AG20443 (cell line): Measurements from ENCODE around the gene MBD4.

Experiments used
- DNase-seq: peaks from one replicate; pipeline ENCODE4 v3.0.0; 2012; ENCODE audit warnings: low spot score, mixed read lengths

MBD4 gene

DNA sequence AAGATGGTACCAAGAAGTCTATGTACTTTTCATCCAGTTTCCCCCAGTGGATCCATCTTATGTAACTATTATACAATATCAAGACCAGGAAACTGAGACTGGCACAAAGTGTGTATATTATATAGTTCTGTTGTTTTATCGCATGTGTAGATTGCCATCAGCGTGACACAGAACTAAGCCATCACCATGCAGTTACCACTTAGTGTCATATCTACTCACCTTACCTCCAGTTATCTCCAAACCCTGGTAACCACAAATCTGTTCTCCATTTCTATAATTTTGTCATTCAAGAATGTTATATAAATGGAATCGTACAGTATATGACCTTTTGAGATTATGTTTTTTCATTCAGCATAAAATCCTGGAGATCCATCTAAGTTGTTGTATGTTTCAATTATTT, 23.3 kb upstream of the MBD4 start:
- DNase-seq = no peak

DNA sequence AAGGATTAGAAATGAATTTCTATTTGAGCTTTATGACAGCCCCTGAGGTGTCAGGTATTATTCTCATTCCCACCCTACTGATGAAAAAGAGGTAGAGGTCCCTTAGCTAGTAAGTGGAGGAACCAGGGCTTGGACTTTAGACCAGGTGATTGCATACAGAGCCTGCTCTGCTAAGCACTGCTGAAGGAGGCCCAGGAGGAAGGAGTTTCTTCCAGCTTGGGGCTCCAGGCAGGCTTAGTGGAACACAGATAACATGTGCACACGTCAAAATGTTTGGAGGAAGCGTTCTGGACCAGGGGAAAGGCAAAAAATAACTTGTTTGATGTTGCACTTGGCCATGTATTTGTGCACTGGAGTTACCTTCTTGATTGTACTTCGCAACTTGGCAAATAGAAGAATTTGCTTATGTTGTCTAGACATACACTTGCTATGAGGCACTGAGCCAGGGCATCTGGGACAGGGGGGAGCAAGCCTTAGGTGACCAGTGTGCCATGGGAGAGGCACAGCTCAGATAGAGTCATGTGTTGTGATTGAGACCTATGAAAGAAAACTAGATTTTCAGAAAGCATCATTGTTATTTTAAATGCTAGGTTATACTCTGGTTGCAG, 22.7 kb upstream of the MBD4 start:
- DNase-seq = no peak

DNA sequence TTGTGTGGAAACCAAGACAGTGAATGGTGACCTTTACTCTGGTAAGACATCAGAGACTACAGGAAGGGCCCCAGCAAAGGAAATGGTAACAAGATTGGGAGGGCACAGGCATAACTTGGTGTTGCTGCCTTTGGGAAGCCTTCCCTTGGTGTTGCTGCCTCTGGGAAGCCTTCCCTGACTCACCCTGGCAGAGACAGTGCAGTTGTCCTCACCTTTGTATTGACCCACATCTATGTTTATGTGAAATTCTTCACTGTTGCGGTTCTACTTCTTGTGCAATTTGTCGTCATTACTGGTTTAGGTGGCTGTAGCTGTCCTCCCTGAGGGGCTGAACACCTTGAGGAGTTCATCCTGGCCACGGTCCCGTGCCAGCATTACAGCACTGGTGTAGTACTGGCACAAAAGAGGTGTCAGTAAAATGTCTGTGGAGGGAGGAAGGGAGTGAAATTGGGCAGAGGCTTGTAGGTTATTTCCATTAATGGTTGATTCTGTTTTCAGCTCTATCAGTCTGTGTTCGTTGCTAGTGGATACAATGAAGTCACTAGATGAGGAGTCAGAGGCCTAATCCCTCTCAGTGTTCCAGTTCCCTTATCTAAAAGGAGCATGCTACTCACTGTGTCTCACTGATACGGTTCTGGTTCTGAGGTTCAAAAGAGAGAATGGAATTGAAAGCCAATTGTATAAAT, 21.9 kb upstream of the MBD4 start:
- DNase-seq = no peak

DNA sequence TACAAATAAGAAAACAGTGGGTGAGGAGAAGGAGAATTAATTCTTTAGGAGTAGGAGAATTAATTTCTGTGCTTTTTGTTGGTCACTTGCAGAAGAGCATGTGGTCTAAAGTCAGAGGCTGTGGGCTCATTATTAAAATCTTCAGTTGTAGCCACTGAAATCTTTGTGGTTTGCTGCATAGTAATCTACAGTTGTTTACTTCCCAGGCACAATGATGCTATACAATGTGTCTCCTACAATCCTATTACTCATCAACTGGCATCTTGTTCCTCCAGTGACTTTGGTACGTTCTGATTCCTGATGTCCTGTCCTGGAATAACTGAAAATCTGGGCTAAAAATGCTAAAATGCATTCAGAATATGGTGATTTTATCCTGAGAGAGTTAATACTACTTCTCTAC, 21.3 kb upstream of the MBD4 start:
- DNase-seq = peak; percentile 44

DNA sequence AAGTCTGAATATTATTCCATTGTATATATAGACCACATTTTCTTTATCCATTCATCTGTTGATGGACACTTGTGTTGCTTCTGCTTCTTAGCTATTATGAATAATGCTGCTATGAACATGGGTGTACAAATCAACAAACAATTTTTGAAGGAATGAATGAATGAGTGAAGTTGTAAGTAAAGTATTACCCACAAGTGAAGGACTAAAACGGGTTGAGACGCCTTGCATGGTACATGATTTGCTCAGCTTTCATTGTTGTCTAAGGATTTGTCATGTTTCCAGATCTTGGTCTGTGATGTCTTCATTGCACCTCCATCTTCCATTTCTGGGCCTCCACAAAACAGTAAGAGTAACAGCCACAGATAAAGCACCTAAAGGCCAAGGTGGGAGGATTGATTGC, 20.8 kb upstream of the MBD4 start:
- DNase-seq = no peak

GRCh38 chr3:129460155-129460554, 20.4 kb upstream of the MBD4 start:
- no peak for DNase-seq

GRCh38 chr3:129453732-129454131, 14.0 kb upstream of the MBD4 start:
- no peak for DNase-seq

DNA sequence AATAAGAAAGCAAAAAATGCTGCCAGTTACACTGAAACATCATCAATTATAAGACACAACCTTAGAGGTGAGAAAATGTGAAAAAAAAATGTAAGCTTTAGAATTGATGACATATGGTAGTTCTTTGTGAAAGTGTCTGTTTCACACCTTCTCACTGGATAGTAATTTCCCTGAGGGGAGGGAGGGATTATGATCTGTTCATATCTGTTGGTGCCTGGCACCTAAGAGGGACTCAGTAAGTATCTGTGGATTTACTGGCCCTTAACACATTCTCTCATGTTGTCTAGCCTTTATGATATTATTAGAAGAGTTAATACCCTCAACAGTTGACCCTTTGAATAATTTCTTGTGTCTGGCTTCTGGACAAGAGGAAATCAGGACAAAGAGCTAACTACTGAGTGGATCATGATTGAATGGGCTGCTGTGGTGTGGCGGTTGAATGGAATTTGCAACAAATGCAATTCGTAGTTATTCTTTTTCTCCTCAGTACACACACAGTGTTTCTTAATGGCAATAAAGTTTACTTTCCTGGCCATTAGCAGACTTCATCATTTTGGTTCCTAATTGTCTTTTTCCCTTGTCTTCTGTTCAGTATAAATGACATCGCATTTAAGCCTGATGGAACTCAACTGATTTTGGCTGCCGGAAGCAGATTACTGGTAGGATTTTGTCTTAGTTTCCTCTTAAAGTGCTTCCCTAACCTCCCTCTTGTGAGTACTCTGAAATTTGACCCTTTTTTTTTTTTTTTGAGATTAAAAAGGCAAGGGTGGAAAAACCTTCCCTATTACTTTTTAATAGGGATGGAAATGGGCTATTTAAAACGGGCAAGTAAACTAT, 9.7 kb upstream of the MBD4 start:
- no peak for DNase-seq

DNA sequence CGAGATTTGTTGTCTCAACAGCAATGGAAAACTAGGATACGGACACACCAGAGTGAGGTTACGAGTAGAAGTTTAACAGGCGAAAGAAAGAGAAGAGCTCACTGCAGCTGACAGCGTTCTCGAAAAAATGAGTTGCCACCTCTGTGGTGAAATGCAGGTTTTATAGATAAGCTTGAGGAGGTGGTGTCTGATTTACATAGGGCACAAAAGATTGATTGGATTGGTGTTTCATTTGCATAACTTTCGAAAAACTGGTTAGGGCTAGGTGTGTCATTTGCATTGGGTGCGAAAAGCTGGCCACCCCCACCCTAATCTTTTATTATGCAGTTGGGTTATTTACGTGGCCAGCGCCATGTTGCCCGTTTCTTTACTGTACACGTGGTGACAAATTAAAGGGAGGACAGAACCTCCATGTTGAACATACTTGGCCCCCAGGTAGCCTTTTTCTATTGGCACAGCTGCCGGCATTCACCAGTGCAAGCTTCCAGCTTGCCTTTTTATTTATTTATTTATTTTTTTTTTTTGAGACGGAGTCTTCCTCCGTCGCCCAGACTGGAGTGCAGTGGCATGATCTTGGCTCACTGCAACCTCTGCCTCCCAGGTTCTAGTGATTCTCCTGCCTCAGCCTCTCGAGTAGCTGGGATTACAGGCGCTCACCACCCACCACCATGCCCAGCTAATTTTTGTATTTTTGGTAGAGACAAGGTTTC, 8.6 kb upstream of the MBD4 start:
- no peak for DNase-seq

DNA sequence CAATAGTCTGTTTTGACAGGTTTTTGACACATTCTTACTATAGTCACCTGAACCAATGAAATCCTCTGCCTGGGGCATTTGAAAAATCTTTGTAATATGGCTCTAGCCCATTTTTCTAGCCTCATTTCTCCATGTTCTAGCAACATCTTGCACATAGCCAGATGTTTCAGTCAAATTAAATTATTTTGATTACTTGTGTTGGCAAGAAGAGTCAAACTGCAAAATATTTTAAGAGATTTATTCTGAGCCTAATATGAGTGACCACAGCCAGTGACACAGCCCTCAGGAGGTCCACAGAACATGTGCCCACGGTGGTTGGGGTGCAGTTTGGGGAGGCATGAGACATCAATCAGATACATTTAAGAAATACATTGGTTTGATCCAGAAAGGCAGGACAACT, 7.2 kb upstream of the MBD4 start:
- no peak for DNase-seq

- DNase-seq = no peak
These were observed 5.7 kb upstream of the MBD4 start for GRCh38 chr3:129445471-129445870.

DNA sequence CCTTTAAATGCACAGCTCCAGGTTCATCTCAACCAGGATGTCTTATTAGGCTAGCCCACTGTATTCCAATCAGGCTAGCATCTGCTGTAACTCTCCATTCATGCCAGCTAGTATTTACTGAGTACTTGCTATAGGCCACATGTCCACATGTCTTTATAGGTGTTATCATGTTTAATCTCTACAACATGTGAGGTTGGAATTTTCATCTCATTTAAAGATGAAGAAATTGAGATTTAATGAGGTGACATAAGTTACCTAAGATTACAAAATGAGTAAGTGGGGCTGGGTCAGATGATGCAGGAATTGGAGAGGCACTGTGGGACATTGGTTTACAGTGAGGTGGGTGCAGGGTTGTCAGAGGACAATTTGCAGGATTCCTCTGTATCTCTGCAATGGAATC, 3.2 kb upstream of the MBD4 start:
- no peak for DNase-seq

DNA sequence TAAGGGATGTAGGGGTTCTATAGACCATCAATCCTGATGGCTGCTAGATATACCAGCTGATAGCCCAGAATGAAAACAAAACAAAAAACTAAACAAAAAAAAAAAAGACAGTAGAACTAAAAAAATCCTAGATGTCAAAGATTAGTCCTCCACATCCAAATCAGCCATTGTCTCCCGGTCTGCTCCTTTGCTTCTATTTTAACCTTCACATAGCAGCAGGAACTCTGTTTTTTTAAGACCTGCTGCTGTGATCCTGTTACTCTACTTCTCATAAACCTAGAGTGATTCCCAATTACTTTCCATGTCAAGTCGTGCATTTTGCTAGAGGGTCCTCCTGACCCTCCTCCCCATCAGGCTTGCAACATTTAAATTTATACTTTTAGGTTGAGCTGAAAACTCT, 2.7 kb upstream of the MBD4 start:
- no peak for DNase-seq

- DNase-seq = peak; percentile 62
These were observed 2.0 kb upstream of the MBD4 start for GRCh38 chr3:129441782-129442181.

- no peak for DNase-seq
These were observed 1.5 kb upstream of the MBD4 start for GRCh38 chr3:129441215-129441614.

DNA sequence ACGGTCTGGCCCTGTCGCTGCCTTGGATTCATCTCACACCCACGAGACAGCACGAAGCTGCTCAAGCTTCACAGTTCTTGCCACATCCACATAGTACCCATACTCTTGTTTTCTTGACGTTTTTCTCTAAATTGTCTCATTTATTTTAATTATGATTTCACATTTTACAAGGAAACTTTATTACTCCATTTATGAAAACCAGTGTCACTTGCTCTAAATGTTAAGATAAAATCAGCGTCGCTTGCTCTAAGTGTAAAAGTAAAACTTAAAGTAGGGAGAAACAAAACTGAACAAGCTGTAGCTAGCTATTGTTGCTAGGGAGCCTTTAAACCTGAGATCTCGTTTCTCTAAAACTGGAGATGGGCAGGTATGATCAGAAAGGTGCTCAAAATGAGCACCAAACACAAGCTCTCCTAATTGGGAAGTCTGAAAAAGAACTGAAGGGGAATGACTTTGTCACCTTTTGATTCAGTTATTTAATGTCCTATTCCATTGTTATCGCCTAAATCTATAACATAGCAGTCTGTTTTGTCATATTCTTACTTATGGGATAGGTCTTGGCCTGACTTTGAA, 956 bp upstream of the MBD4 start:
- DNase-seq = no peak

GRCh38 chr3:129439226-129439816, 427 bp downstream of the MBD4 start:
- DNase-seq = peak; percentile 19

- DNase-seq = no peak
These were observed 4.4 kb downstream of the MBD4 start for GRCh38 chr3:129435367-129435766.

- no peak for DNase-seq
These were observed 5.6 kb downstream of the MBD4 start for GRCh38 chr3:129434140-129434539.

GRCh38 chr3:129433565-129433964, 6.2 kb downstream of the MBD4 start:
- no peak for DNase-seq

DNA sequence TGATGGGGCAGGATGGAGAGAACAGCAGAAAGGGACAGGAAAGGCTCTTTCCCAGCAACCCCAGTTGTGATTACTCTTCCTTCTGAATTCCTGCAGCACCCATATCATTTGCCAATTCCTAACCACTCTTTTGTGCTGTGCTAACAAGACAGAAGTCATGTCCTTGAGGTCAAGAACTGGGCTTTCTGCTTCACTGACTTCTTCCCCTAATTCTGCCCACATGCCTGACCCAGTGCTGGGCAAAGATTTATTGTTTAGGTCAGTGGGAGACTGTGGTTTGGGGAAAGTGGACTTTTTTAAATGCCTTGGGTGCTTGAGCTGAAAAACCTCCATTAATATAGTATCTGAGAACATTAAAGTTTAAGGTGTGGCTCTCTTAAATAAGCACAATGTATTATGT, 7.1 kb downstream of the MBD4 start:
- no peak for DNase-seq

- no peak for DNase-seq
These were observed 7.7 kb downstream of the MBD4 start for GRCh38 chr3:129432036-129432435.
